GM18907 (cell line): ENCODE results near the gene SERPINE1.
"Not testable (repeated sequence)": the region's sequence is repeated elsewhere in the genome, so short reads cannot be mapped to it uniquely, and the experiment has no call there.

Source experiments
- ATAC-seq: cut with Tn5 transposase; IDR thresholded peaks from one replicate; pipeline ENCODE4 v1.9.1; 2021; ENCODE audit warnings: mild to moderate bottlenecking, moderate library complexity; ENCODE audit not compliant: unreplicated experiment

SERPINE1 gene

DNA sequence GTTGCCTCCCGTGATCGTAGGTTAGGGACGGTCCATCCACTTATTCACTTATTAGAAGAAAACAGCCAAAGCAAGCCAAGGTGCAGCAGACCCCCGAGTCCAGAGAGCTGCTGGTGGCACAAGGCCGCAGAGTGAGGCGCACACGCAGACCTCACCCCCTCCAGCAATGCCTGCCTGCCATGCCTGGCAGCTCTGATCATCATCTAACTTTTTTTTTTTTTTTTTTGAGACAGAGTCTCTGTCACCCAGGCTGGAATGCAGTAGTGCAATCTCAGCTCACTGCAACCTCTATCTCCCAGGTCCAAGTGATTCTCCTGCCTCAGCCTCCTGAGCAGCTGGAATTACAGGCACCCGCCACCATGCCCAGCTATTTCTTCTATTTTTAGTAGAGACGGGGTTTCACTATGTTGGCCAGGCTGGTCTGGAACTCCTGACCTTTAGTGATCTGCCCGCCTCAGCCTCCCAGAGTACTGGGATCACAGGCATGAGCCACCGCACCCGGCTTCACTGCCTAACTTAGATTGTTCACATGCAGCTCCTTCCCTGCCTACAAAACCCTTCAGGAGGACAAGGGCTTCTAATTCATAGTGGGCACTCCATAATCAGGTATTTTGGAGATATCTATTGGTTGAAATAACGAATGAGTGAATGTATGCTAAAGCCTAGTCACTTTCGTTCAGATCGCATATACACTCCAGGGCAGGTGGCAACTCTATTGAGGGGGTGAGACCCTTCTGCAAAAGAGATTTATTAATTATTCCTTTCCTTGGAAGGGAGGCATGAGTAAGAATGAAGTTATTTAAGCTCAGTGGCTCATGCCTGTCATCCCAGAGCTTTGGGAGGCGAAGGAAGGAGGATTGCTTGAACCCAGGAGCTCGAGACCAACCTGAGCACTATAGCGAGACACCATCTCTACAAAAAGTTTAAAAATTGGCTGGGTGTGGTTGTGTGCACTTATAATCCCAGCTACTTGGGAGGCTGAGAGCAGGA lies 25.8 kb upstream of the SERPINE1 start:
- no peak for ATAC-seq

DNA sequence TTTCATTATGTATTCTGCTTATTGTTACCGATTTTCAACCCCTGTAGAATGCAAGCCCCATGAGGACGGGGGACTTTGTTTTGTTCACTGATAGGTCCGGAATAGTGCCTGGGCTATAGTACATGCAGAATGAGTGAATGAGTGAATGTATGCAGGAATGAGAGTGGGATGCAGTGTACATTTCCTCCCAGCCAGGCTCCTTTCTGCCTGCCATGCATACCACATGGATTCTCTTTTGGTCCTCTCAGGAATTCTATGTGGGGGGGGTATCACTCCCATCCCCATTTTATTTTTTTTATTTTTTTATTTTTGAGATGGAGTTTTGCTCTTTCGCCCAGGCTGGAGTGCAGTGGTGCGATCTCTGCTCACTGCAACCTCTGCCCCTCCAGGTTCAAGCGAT lies 24.9 kb upstream of the SERPINE1 start:
- no peak for ATAC-seq

DNA sequence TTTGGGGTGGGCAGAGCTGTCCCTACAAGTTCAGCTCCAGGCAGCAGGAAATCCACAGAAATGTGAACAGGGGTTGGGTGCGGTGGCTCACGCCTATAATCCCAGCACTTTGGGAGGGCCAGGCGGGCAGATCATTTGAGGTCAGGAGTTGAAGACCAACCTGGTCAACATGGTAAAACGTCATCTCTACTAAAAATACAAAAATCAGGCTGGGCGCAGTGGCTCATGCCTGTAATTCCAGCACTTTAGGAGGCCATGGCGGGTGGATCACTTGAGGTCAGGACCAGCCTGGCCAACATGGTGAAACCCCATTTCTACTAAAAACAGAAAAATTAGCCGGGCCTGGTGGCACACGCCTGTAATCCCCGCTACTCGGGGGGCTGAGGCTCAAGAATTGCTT lies 23.2 kb upstream of the SERPINE1 start:
- ATAC-seq, result not testable (repeated sequence)

- no peak for ATAC-seq
Observed at GRCh38 chr7:101104193-101104713, 22.7 kb upstream of the SERPINE1 start.

- ATAC-seq, result no peak
Observed at GRCh38 chr7:101104799-101105198, 22.1 kb upstream of the SERPINE1 start.

- not testable (repeated sequence) for ATAC-seq
Observed at GRCh38 chr7:101105248-101105647, 21.7 kb upstream of the SERPINE1 start.

DNA sequence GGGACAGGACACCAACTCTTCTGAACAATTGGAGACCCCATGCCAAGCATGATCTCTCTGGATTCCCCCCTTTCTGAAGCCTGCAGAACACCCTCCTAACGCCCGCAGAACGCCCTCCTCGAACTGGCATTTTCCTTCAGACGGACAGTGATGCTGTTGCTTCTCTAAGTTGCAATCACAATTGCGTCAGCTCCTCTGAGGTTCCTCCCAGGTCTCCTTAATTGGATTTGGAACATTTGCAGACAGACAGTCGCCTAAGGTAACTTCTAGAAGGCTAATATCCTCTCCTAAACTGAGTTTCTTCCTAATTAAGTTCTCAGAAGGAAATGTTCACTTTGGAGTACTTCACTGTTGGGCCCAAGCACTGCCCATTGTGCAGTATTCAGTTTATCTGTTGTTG lies 20.5 kb upstream of the SERPINE1 start:
- no peak for ATAC-seq

DNA sequence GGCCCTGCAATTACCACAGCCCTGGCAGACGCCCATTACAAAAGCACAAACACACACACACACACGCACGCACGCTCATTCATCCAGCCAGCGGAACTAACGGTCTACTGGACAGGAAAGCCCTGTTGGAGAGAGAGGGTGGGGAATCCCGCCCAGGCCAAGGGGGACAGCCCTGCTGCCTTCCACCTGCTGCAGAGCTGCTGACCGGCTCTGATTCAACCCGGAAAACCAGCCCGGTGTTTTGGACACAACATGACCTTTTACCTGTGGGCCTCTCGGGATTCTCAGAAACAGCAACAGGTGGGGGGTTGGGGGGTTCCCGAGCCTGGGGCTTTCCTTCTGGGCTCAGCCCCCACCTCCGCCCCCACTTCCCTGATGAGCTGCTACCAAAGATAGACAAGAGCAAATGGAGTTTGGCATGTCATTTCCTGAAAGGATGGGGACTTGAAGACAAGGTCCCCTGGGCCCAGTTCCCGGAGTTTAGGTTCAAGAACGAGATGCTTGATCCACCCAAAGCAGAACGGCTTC lies 18.5 kb upstream of the SERPINE1 start:
- no peak for ATAC-seq

DNA sequence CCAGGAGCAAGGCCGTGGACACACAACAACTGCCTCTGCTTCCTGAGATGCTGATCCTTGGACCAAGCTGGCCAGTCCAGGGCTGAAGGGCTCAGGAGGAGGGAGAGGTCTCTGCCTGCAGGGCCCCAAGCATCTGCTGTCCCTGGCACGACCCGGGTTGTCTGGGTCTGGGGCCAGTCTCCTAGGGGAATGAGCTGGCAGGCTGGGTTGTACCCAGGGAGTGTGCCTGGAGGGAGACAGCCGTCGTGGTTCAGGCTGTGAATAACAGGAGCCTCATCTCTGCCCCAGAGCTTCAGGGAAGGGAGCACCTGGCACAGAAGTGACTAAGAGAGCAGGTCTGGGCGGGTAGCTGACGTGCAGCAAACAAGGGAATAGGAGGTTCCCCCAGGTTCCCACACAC lies 17.9 kb upstream of the SERPINE1 start:
- ATAC-seq, result no peak

DNA sequence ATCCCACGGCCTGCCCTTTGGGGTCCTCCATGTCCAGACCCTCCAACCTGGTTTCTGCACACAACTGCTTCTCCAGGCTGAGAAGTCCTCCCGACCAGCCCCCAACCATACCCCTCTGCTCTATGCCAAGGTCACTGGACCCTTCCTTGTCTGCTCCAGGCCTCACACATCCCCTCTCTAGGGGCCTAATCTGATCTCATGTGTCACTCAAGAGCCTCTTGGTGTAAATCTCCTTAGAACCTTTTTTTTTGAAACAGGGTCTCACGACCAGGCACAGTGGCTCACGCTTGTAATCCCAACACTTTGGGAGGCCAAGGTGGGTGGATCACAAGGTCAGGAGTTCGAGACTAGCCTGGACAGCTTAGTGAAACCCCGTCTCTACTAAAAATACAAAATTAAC lies 17.5 kb upstream of the SERPINE1 start:
- no peak for ATAC-seq

DNA sequence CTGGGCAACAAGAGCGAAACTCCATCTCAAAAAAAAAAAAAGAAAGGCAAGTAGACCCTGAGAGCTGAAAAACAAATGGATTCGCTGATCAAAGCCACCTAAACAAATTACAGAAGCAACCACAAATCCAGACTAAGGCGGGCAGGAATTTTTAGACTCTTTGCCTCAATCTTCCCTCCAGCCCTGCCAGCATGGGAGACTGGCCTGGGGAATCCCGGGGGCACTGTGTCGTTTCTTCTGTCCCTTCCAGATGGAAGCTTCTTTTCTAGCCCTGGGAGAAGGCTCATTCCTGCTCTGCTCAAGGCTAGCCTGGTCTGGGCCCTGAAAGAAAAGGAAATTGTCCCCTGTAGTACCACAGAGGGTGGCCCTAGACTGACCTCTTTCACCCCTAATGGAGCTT lies 15.6 kb upstream of the SERPINE1 start:
- no peak for ATAC-seq

GRCh38 chr7:101112233-101112632 lies 14.7 kb upstream of the SERPINE1 start:
- ATAC-seq, result no peak

DNA sequence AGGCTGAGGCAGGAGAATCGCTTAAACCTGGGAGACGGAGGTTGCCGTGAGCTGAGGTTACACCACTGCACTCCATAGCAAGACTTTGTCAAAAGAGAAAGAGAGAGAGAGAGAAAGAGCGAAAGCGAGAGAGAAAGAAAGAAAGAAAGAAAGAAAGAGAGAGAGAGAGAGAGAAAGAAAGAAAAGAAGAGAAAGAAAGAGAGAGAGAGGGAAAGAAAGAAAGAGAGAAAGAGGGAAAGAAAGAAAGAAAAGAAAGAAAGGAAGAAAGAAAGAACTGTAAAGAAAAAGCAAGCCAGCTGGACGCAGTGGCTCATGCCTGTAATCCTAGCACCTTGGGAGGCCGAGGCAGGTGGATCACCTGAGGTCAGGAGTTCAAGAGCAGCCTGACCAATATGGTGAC lies 13.8 kb upstream of the SERPINE1 start:
- ATAC-seq, result not testable (repeated sequence)

- ATAC-seq, result no peak
Observed at GRCh38 chr7:101113836-101114235, 13.1 kb upstream of the SERPINE1 start.

- no peak for ATAC-seq
Observed at GRCh38 chr7:101114492-101114891, 12.4 kb upstream of the SERPINE1 start.

DNA sequence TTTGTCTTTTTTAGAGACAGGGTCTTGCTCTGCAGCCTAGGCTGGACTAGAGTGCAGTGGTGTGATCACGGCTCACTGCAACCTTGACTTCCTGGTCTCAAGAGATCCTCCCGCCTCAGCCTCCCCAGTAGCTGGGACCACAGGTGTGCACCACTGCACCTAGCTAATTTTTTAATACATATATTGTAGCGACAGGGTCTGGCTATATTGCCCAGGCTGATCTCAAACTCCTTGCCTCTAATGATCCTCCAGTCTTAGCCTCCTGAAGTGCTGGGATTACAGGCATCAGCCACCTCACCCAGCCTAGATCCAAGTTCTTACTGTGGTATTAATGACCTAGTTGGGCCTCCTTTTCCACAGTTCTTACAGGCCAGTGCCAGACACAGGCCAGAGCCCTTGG lies 11.7 kb upstream of the SERPINE1 start:
- no peak for ATAC-seq

GRCh38 chr7:101116898-101117297 lies 10.0 kb upstream of the SERPINE1 start:
- no peak for ATAC-seq

DNA sequence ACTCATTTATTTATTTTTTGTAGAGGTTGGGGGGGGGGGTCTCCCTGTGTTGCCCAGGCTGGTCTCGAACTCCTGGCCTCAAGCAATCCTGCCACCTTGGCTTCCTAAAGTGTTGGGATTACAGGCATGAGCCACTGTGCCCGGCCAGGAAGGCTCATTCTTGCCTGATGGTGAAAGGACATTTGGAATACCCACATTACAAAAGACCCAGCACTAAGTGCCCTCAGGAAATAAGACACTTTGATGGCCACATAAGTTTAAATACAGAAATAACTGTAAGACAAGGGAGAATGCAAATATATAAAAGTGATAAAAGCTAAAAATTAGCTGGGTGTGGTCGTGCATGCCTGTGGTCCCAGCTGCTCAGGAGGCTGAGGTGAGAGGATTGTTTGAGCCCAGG lies 8.0 kb upstream of the SERPINE1 start:
- no peak for ATAC-seq

GRCh38 chr7:101119876-101120275 lies 7.0 kb upstream of the SERPINE1 start:
- no peak for ATAC-seq

DNA sequence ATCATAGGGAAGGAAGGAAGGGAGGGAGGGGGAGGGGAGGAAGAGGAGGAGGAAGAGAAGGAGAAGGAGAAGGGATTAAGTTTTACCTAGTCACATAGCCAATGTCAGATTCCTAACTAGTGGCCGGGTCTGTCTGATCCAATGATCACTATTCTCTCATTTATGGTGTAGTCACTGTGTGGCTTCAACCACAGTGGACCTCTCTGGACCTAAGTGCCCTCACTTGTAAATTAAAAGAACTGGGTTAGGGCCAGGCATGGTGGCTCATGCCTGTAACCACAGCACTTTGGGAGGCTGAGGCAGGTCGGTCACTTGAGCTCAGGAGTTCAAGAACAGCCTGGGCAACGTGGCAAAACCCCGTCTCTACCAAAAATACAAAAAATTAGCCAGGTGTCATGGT lies 6.6 kb upstream of the SERPINE1 start:
- no peak for ATAC-seq

GRCh38 chr7:101121631-101121990 lies 5.3 kb upstream of the SERPINE1 start:
- not testable (repeated sequence) for ATAC-seq
